Neural progenitor cell (in vitro differentiated cells): ENCODE data around the gene UBE3D.

Experiments used
- EZH2 ChIP-seq: fragments of 200-600 bp; sonication (generic); IDR thresholded peaks from 2 replicates; pipeline ENCODE4 v1.6.1; 2017; ENCODE audit warnings: antibody characterized with exemption, mild to moderate bottlenecking, moderate library complexity
- TF ChIP-seq, protein P1 (sequence below): fragments of 200-600 bp; sonication (generic); IDR thresholded peaks from 2 replicates; pipeline ENCODE4 v1.5.1; 2017; ENCODE audit warnings: antibody characterized with exemption, mild to moderate bottlenecking

DNA sequence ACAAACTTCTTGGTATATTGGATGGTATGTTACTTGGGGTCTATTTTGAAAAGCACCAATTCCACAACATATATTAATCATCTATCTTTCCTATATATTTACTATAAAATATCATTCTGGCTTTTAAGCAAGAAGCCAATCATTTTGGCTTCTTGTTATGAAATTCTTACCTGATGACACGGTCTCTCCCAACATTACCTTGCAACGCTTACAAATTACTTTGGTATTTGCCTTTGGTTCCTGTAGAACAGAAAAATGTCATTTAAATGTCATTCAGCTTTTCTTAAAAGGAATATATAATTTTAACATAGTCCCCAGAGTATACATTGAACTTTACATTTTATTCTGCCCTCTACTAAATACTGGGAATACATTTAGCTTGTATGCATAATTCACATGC, 27.4 kb downstream of the UBE3D start:
- TF ChIP-seq, protein P1, sequence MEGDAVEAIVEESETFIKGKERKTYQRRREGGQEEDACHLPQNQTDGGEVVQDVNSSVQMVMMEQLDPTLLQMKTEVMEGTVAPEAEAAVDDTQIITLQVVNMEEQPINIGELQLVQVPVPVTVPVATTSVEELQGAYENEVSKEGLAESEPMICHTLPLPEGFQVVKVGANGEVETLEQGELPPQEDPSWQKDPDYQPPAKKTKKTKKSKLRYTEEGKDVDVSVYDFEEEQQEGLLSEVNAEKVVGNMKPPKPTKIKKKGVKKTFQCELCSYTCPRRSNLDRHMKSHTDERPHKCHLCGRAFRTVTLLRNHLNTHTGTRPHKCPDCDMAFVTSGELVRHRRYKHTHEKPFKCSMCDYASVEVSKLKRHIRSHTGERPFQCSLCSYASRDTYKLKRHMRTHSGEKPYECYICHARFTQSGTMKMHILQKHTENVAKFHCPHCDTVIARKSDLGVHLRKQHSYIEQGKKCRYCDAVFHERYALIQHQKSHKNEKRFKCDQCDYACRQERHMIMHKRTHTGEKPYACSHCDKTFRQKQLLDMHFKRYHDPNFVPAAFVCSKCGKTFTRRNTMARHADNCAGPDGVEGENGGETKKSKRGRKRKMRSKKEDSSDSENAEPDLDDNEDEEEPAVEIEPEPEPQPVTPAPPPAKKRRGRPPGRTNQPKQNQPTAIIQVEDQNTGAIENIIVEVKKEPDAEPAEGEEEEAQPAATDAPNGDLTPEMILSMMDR, result no peak
- TF ChIP-seq EZH2, result no peak
